Measurements from ENCODE around the gene BAHCC1. TPM values are rescaled to one million over a fixed set of nuclear protein-coding genes. Genes with fewer than 3 reads are reported as not detected.

The BAHCC1 gene
- total RNA-seq, 1 experiment from 2014 or later = 3.1 TPM

- Histone ChIP-seq H2BK15ac (ENCODE audit: low read depth, low read length) (no peak overlapping the region), H3K56ac (ENCODE audit: insufficient read length, low read depth, low read length) (no peak overlapping the region), H3K9ac (ENCODE audit: extremely low read depth, insufficient read length, low read length) (no peak overlapping the region), H3K23ac (ENCODE audit: insufficient read length, low read depth, low read length) (no peak overlapping the region), H3K27ac (ENCODE audit: insufficient read length, low read depth, low read length) (no peak overlapping the region), H4K8ac (replicated peaks; ENCODE audit: insufficient read length, low read depth, low read length) (no peak overlapping the region), H3K23me2 (ENCODE audit: insufficient read length, low read depth, low read length, poor library complexity, severe bottlenecking) (peaks cover 3% of the 10 kb centered on the region), H3K9me3 (ENCODE audit: control insufficient read depth, low read depth, low read length) (no peaks in the 10 kb centered on the region), H3K4me1 (ENCODE audit: insufficient read depth, low read length) (no peaks in the 10 kb centered on the region), H2BK20ac (ENCODE audit: low read depth, low read length, poor library complexity, severe bottlenecking) (no peak overlapping the region), H3K27me3 (ENCODE audit: insufficient read depth, low read length) (no peaks in the 10 kb centered on the region), H4K5ac (ENCODE audit: insufficient read length, low read depth, low read length) (no peak overlapping the region), H3K4me2 (ENCODE audit: insufficient read depth, insufficient read length, low read length) (no peak overlapping the region), H3K4ac (ENCODE audit: low read depth, low read length) (no peak overlapping the region), H2AFZ (ENCODE audit: low read length) (no peak overlapping the region), H3K79me2 (ENCODE audit: insufficient read depth, low read length) (no peaks in the 10 kb centered on the region), H3K79me1 (ENCODE audit: insufficient read depth, low read depth, low read length, poor library complexity, severe bottlenecking) (no peaks in the 10 kb centered on the region), H3K14ac (ENCODE audit: insufficient read depth, low read length) (no peak overlapping the region), H3T11ph (ENCODE audit: low read length) (no peak overlapping the region), H4K91ac (ENCODE audit: insufficient read length, low read depth, low read length) (no peak overlapping the region), H2BK5ac (ENCODE audit: insufficient read length, low read length) (no peak overlapping the region), H2AK5ac (ENCODE audit: insufficient read length, low read length) (no peak overlapping the region), H4K20me1 (ENCODE audit: control insufficient read depth, insufficient read depth, insufficient read length) (no peaks in the 10 kb centered on the region), H3K18ac (ENCODE audit: insufficient read length, low read depth, low read length) (no peak overlapping the region), H2BK120ac (ENCODE audit: low read depth, low read length, poor library complexity, severe bottlenecking) (no peak overlapping the region), H2BK12ac (ENCODE audit: insufficient read length, low read depth, low read length) (no peak overlapping the region)
- WGBS (ENCODE audit: extremely low coverage, insufficient read length, low lambda C conversion rate) = no CpG with 5 or more reads among the region's 14 CpGs
- H3K27me3 Mint-ChIP-seq (ENCODE audit: low read depth) = peaks cover 13% of the 10 kb centered on the region
- H3K4me3 Mint-ChIP-seq = no peak overlapping the region
- no peaks in the 10 kb centered on the region for H3K9me3 Mint-ChIP-seq
- no peak overlapping the region for H3K27ac Mint-ChIP-seq
- no peak for TF ChIP-seq CTCF (conservative IDR thresholded peaks at IDR 0.05)
- H3K4me1 Mint-ChIP-seq = peaks cover 0 to 8% of the 10 kb centered on the region in 2 experiments; a peak in 1 of 4 replicates
- DNase-seq = no peak
- H3K36me3 Mint-ChIP-seq (ENCODE audit: insufficient read depth in 1 of 3, low read depth in 3 of 3) = no peaks in the 10 kb centered on the region; a peak in 2 of 7 replicates
Measured at GRCh38 chr17:81470944-81471817, 75.9 kb downstream of the BAHCC1 start.
